Measurements from ENCODE around the gene IL13.

The IL13 gene

DNA sequence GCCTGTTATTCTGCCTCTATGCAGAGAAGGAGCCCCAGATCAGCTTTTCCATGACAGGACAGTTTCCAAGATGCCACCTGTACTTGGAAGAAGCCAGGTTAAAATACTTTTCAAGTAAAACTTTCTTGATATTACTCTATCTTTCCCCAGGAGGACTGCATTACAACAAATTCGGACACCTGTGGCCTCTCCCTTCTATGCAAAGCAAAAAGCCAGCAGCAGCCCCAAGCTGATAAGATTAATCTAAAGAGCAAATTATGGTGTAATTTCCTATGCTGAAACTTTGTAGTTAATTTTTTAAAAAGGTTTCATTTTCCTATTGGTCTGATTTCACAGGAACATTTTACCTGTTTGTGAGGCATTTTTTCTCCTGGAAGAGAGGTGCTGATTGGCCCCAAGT, 15.5 kb downstream of the IL13 start:
- no peak for DNase-seq

- DNase-seq, result no peak
Measured at GRCh38 chr5:132673939-132674630, 16.1 kb downstream of the IL13 start, which contains the start of gene IL4. Gene IL4 (plus strand): TSS chr5:132673989. CDS start chr5:132674051, 62 bp downstream.

- no peak for DNase-seq
Measured at GRCh38 chr5:132674671-132675506, 16.9 kb downstream of the IL13 start.

DNA sequence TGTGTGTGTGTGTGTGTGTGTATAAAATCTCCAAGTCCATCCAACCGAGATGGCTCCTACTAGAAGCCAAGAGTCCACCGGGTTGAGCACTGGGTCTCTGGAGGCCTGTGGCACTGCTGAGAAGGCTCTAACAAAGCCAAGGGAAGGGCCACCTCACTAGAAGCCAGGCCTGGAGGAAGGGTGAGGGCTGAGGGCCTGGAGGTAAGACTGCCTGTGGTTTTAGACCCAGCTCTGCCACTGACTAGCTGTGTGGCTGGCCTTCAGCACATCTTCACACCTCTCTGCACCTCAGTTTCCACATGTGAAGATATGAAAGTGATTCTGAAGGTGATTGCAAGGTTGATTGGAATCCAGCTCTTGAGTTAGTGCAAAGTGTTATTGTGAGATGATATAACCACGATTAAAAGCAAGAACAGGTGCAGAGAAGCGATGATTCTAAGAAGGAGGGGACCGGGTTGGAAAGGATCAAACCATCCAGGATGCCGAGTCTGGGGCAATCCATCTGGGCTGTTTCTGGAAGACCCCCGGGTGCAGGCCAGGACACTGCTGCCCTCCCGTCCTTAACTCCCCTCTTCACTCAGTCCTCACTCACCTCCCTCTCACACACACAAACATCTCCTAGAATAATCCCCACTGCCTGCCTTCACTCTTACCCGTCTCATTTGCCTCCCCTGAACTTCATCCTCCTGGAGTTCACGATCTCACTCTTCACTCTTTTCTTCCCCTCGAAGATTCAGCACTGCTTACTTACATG, 18.1 kb downstream of the IL13 start:
- no peak for DNase-seq

- DNase-seq, result no peak
Measured at GRCh38 chr5:132677191-132677590, 19.2 kb downstream of the IL13 start.

DNA sequence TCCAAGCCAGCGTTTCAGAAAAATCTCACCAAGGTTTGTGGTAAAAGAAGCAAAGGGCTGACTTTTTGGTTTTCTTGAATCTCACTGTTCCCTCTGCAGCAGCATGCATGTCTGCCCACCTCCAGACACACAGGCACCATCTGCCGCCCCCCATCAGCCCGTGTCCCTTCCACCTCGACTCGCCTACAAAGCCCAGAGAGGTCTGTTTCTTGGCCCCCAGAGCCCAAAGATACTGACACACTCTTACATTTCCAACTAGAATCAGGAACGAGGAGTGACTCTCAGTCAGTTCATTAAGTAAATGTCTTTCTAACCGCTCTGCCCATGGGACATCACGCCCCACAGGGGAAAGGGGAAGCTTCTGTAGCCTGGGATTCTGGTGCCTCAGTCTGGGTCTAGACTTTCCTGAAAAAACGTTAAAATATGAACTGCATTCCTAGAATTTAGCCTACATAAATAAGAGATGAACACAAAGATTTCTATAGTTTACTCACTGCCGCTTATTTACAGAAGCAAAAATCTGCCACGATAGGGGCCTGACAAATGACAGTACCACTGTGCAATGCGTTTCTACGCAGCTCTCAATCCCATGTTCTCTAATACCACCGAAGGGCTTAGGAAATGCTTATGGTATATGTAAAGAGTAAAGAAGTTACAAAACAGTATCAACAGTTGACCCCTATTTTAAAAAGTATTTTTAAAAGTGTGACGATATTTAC, 19.9 kb downstream of the IL13 start:
- DNase-seq, result no peak

DNA sequence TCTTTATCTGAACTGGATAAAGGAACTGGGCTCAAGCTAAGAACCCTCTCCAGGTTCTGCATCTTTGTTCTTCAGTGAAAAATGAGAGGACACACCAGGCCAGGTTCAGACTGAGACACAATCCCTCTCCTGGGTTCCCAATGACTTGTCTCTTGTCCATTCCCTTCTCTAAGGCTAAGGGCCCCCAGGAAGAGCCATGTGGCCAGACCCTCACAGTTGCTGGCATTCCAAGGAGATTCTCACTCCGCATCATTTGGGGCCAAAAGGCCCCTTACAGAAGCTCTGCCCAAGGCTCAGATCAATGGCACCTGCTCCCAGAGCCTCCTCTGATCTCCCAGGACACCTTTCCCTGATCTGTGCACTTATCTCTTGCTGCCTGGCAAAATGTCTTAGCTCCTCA, 20.8 kb downstream of the IL13 start:
- DNase-seq, result no peak

- DNase-seq, result no peak
Measured at GRCh38 chr5:132679166-132679565, 21.2 kb downstream of the IL13 start.

- no peak for DNase-seq
Measured at GRCh38 chr5:132679717-132680380, 21.9 kb downstream of the IL13 start.

- DNase-seq, result no peak
Measured at GRCh38 chr5:132680780-132681475, 23.0 kb downstream of the IL13 start.

DNA sequence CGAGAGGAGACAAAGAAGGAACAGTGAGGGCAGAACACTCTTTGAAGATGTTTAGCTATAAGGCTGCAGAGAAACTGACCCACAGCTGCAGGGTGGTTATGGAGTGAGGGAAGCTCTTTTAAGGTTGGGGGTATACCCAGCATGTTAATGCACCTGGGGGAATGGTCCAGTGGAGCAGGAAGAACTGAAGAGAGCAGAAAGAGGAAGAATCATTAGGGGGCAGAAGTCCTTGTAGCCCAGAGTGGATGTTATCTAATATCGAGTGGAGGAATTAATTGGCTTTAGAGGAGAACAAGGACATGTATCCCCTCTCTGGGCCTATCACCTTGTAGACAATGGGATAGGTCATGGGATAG, 23.5 kb downstream of the IL13 start:
- DNase-seq, result no peak

DNA sequence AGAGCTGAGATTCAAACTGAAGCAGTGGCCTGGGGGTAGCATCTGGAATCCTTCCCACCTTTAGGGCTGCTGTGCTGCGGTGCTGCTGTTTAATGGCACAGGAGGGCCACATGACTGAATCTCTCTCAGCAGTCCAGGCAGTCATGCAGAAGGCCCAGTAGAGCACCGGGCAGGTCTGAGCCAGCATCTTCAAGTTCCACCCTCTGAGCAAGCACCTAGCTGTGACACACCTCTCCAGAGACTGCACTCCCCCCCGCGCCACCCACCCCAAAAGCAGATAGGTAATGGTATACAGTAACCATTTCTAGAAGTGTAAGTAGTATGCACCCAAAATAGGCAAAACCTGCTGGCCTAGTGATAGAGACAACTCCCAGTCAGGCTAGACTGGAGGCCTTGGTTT, 24.0 kb downstream of the IL13 start:
- no peak for DNase-seq

- DNase-seq, result no peak
Measured at GRCh38 chr5:132684491-132684890, 26.5 kb downstream of the IL13 start.

DNA sequence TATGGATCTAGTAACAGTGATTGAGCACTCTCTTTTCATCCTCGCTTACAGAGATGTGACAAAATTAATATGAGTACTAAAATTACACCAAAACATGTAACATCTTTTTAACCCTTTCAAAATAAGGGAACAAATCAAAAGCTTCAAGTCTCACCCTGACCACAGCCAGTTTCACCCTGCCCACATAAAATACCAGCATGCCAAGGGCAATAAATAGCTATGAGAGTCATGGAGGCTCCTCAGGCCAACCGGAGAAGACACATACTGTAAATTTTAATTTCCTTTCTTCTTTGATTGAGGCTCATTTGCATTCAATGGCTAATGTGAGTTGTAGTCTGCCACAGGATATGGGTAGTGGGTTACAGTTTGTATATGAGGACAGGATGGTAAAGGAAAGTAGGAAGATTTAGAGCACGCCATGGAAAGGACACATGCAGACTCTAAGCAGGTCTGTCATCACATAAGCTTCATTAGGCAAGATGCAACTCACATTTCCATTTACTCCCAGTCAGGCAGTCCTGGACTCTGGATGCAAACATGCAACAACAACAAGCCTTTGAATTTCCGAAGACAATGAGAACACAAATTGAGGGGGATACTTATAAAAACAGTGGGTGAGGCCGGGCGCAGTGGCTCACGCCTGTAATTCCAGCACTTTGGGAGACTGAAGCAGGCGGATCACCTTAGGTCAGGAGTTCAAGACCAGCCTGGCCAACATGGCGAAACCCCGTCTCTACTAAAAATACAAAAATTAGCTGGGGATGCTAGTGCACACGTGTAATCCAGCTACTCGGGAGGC, 27.1 kb downstream of the IL13 start:
- no peak for DNase-seq

GRCh38 chr5:132686193-132686592, 28.2 kb downstream of the IL13 start:
- DNase-seq, result no peak

- DNase-seq, result no peak
Measured at GRCh38 chr5:132687995-132688394, 30.0 kb downstream of the IL13 start.

DNA sequence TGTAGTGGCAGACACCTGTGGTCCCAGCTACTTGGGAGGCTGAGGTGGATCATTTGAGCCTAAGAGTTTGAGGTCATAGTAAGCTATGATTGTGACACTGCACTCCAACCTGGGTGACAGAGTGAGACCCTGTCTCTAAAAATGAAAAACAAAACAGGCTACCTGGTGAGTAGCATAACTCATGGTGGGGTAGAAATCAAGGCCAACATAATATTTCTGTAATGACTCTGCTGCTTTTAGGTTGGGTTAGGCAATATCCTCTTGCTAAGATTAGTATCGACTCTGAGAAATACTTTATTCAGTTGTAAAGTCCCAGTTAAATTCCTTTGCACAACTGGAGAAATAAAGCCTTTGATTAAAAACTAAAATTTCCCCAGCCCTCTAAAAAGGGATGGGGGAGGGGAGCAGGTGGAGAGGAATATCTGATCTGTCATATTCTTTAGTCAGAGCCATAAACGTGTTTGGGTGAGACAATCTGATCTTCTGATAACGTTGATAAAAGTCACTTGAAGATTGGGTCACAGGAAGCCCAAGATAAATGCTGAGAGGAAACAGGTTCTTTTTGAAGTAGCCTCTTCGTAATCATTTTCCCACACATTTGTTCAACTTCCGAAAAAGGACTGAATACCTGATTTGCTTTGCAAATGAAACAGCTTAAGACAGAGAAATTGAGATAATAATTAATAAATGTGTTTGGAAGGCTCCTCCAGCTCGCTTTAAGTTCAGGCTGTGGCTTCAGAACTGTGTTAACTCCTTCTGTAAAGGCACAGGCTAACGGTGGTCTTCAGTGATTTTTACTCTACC, 30.8 kb downstream of the IL13 start:
- peak in 1 of 4 experiments; percentile 5 for DNase-seq

DNA sequence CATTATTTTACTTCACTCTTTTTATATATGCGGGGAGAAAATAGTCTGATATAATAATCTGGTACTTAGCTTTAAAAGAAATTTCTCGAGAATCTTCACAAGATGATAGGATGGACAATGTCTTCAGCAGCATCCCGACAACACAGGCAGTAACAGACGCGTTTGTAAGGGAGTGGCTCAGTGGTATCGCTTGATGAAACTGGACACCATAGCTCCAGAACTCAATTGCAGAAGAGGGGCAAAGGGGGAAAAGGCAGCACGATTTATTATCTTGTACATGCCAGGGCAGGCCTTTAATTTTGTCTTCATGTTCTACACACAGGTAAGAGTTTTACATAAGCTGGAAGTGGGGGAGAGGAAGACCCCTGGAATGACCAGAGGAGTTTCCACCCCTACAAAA, 31.5 kb downstream of the IL13 start:
- no peak for DNase-seq

GRCh38 chr5:132690156-132690555, 32.2 kb downstream of the IL13 start:
- no peak for DNase-seq

Data from suppressor macrophage (primary cell).